Activated T-cell treated with anti-CD3 and anti-CD28 coated beads for 4 hours (primary cell): ENCODE results near the gene KAT2B.
"Not testable (repeated sequence)": the region's sequence is repeated elsewhere in the genome, so short reads cannot be mapped to it uniquely, and the experiment has no call there.

Source experiments
- DNase-seq: peaks from one replicate; pipeline ENCODE4 v3.0.0-alpha.2; 2020

The KAT2B gene

DNA sequence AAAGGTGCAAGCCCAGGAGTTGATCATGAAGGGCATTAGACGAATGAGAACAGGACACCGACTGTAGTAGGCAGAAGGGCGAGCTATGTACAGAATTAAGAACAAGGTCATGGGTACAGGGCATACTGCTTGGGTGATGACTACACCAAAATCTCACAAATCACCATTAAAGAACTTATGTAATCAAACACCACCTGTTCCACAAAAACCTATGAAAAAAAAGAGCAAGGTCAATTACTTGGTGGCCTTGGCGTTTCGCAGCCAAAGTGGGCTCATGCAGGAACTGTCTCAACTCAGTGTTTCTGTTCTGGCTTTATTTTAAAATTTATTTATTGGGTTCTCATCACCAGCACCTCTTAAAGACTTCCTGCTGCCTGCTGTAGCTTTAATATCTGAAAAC lies 2.1 kb downstream of the KAT2B start:
- no peak for DNase-seq

DNA sequence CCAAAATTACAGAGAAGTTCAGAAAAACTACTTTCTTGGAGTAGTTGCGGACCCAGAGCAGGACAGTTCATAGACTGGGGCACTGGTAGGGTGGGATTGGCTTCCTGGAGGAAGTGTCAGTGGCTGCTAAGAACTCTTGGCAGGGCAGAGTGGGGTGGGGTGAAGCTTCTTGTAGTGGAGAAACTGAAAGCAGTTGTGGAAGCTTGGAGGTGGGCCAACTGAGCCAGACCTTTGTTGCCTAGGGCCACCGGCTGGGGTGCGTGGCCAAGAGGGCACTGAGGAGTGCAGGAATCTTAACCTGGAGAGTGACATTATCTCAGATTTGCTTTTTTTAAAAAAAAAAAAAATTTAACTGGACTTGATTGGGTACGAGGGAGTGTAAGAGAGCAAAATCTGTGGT lies 3.1 kb downstream of the KAT2B start:
- peak; percentile 32 for DNase-seq

DNA sequence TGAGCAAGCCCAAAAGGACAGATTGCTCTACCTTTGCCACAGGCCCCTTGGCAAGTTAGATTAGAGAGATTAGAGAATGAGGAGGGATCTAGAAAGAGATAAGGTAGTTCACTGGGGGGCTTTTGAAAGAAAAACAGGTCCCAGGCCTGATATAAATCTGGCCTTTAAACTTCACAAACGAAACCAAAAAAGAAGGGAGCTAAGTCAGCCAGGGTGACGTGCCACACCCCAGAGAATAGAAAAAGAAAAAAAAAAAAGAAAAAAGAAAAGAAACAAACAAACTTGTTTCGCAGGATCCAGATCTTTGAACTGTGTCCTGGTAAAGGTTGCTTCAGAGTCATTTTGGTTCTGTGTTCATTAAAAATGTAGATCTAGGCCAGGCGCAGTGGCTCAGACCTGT lies 3.6 kb downstream of the KAT2B start:
- no peak for DNase-seq

DNA sequence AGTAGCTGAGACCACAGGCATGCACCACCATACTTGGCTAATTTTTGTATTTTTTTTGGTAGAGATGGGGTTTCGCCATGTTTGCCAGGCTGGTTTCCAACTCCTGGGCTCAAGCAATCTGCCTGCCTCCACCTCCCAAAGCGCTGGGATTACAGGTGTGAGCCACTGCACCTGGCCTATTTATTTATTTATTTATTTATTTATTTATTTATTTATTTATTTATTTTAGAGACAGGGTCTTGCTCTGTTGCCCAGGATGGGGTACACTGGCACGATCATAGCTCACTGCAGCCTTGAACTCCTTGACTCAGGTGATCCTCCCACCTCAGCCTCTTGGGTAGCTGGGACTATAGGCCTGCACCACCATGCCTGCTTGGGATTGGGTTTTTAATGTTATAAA lies 4.9 kb downstream of the KAT2B start:
- not testable (repeated sequence) for DNase-seq

DNA sequence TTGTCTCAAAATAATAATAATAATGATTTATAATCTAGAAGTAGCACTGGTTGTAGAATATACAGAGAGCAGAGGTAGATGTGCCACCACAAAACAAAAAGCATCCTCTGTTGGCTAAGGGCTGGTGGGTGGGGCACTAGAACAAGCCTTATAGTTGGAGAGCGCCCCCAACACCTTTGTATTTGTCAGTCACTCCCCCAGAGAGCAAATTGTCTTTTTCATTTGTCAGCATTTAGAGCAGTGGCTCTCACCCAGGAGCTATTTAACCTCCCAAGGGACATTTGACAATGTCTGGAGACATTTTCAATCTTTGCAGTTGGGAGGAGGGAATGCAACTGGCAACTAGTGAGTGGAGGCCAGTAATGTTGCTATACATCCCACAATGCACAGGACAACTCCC lies 6.3 kb downstream of the KAT2B start:
- no peak for DNase-seq

DNA sequence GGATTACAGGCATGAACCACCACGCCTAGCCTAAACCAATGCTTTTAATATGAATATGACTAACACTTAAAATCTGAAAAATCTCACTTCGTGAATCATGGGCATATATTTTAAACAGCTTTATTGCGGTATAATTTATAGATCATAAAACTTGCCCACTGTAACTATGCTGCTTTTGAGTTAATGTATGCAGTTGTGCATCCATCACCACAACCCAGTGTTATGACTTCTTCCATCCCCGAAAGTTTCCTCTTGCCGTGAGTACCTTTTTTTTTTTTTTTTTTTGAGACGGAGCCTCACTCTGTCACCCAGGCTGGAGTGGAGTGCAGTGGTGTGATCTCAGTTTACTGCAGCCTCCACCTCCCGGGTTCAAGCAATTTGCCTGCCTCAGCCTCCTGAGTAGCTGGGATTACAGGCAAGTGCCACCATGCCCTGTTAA lies 7.1 kb downstream of the KAT2B start:
- DNase-seq = no peak

- DNase-seq = no peak
These were observed 8.0 kb downstream of the KAT2B start for GRCh38 chr3:20047976-20048883.

DNA sequence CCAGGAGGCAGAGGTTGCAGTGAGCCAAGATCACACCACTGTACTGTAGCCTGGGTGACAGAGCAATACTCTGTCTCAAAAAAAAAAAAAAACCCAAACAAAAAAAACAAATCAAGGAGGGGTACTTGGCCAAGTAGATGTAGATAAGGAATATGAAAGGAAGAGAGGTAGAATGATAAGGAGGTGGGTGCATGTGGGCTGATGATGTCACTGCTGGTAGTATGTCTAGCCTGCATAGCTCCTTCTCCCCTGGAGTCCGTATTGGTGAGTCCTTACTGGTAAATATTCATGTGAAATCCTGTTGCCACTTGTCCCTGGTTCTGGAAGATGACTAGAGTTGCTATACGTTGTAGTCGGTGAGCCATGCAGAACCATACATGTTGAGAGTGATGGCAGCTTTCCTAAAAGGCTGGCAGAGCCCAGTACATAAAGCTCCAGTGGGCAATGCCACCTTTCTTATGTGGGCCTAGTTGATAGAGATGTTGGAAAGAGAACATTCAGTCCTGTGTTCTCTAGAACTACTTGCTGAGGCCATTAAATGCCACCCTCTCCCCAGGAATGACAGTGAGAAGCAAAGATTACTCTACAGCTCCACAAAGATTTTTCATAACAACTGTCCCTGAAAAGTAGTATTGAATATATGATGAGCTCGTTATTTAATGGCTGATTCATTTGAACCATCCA lies 11.0 kb downstream of the KAT2B start:
- no peak for DNase-seq

- no peak for DNase-seq
These were observed 12.6 kb downstream of the KAT2B start for GRCh38 chr3:20052851-20053250.

GRCh38 chr3:20054549-20054987 lies 14.3 kb downstream of the KAT2B start:
- DNase-seq = peak; percentile 58

DNA sequence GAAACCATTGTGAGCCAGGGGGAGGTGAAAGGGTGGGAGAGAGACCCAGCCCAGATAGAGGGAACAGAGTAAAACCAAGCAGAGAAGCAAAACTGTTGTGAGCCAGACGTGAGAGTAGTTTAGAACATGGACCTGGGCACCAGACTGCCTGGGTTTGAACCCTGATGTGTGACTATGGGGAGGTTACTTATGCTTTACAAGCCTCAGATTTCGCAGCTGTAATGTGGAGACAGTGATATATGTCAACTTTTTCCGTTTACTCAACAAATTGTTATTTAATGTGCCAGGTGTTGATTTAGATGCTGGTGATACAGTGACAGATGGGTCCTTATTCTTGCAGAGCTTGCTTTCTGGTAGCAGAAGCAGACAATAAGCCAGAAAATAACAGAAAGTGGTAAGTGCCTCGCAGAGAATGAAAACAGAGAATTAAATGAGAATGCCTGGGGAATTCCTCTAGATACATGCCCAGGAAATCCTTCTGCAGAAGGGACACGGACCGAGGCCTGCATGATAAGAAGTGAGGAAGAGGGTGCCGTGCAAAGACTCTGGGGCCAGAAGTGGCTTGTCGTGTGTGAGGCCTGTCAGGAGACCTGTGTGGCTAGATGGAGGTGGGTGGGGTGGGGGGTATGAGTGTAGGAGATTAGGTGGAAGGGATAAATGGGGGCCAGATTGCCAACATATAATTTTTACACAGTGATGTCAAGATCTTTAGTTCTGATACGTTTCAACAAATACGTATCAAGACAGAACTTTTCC lies 15.0 kb downstream of the KAT2B start:
- no peak for DNase-seq

DNA sequence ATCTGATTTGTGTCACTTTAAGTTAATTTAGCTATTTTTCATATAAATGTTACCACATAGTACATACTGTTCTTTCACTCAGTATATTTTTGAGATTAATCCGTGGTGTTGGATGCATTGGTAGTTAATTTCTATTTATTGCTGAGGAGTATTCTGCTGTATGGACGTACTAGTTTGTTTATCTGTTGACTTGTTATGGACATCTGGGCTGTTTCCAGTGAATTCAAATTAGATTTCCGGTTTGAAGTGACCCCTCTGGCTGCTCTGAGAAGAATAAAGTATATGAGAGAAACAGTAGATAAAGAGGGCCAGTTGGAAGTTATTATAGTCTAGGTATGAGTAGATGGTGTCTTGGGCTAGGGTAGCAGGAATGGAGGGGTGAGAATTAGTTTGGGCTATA lies 15.6 kb downstream of the KAT2B start:
- DNase-seq = no peak

GRCh38 chr3:20056725-20057611 lies 16.7 kb downstream of the KAT2B start:
- no peak for DNase-seq

- DNase-seq = no peak
These were observed 17.4 kb downstream of the KAT2B start for GRCh38 chr3:20057612-20058180.

- no peak for DNase-seq
These were observed 19.7 kb downstream of the KAT2B start for GRCh38 chr3:20059929-20060328.

GRCh38 chr3:20060974-20061685 lies 20.9 kb downstream of the KAT2B start:
- no peak for DNase-seq

- no peak for DNase-seq
These were observed 22.8 kb downstream of the KAT2B start for GRCh38 chr3:20062996-20063395.

DNA sequence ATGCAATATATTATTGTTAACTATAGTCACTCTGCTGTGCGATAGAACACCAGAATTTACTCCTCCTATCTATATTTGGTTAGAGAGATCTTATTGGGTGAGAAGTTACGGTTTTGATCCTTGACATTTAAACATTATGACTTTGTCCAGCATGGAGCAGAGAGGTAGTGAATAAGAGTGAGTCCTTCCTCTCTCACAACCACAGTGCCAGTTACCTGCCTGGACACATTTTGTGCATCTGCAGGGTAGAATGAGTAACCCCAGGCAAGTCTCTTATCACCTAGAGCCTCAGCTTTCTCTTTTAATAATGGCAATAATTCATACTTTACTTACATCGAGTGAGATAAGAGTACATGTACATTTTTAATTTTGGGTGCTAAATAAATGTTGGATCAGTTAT lies 24.1 kb downstream of the KAT2B start:
- DNase-seq = no peak

- no peak for DNase-seq
These were observed 24.7 kb downstream of the KAT2B start for GRCh38 chr3:20064796-20065564.

DNA sequence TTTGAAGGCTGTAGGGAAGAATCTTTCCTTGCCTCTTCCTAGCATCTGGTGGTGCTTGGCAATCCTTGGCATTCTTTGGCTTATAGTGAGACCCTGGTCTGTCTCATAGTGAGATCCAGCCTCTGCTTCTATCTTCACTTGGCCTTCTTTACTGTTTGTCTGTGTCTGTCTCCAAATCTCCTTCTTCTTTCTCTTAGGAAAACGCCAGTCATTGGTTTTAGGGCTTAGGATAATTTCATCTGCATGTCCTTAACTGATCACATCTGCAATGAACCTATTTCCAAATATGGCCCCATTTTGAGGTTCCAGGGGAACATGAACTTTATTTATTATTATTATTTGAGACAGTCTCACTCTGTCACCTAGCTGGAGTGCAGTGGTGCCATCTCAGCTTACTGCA lies 25.8 kb downstream of the KAT2B start:
- DNase-seq = no peak
